WTC11 (cell line): ENCODE data around the gene FBXO33.

Source experiments
- ATF6 ChIP-seq: sonication (generic); formaldehyde crosslinking; IDR thresholded peaks from 2 replicates; pipeline ENCODE4 v1.8.1; 2023; ENCODE audit warnings: mild to moderate bottlenecking, missing genetic modification reagents
- CREB1 ChIP-seq: sonication (generic); formaldehyde crosslinking; IDR thresholded peaks from 2 replicates; pipeline ENCODE4 v1.8.0; 2023; ENCODE audit warnings: mild to moderate bottlenecking, missing genetic modification reagents
- CTCF ChIP-seq: fragments of 200-600 bp; IDR thresholded peaks from 2 replicates; pipeline ENCODE4 v1.8.0; 2022; ENCODE audit warnings: antibody characterized with exemption
- E2F4 ChIP-seq: sonication (generic); formaldehyde crosslinking; IDR thresholded peaks from 2 replicates; pipeline ENCODE4 v1.8.1; 2022; ENCODE audit warnings: low read depth, mild to moderate bottlenecking, moderate library complexity, missing genetic modification reagents, borderline replicate concordance
- ELF4 ChIP-seq: sonication (generic); formaldehyde crosslinking; IDR thresholded peaks from 2 replicates; pipeline ENCODE4 v1.8.1; 2022; ENCODE audit warnings: low read depth, mild to moderate bottlenecking, moderate library complexity, missing genetic modification reagents
- ESRRA ChIP-seq: sonication (generic); formaldehyde crosslinking; IDR thresholded peaks from 2 replicates; pipeline ENCODE4 v1.8.1; 2022; ENCODE audit warnings: mild to moderate bottlenecking, missing genetic modification reagents, borderline replicate concordance
- JUN ChIP-seq: sonication (generic); formaldehyde crosslinking; IDR thresholded peaks from 2 replicates; pipeline ENCODE4 v1.8.0; 2023; ENCODE audit warnings: mild to moderate bottlenecking, missing genetic modification reagents
- NR3C1 ChIP-seq: sonication (generic); formaldehyde crosslinking; conservative IDR thresholded peaks from 2 replicates; pipeline ENCODE4 v1.8.1; 2023; ENCODE audit warnings: low read depth, mild to moderate bottlenecking, missing genetic modification reagents
- SP1 ChIP-seq: sonication (generic); formaldehyde crosslinking; conservative IDR thresholded peaks from 2 replicates; pipeline ENCODE4 v1.8.1; 2022; ENCODE audit warnings: missing genetic modification reagents
- TEAD4 ChIP-seq: sonication (generic); formaldehyde crosslinking; IDR thresholded peaks from 2 replicates; pipeline ENCODE4 v1.8.0; 2022; ENCODE audit warnings: mild to moderate bottlenecking, missing genetic modification reagents
- TP53 ChIP-seq: sonication (generic); formaldehyde crosslinking; IDR thresholded peaks from 2 replicates; pipeline ENCODE4 v1.8.1; 2023; ENCODE audit warnings: mild to moderate bottlenecking, missing genetic modification reagents
- ZNF232 ChIP-seq: sonication (generic); formaldehyde crosslinking; IDR thresholded peaks from 2 replicates; pipeline ENCODE4 v1.8.0; 2022; ENCODE audit warnings: mild to moderate bottlenecking, missing genetic modification reagents
- TF ChIP-seq, protein P1 (sequence below): sonication (generic); formaldehyde crosslinking; IDR thresholded peaks from 2 replicates; pipeline ENCODE4 v1.8.0; 2022; ENCODE audit warnings: mild to moderate bottlenecking, missing genetic modification reagents

DNA sequence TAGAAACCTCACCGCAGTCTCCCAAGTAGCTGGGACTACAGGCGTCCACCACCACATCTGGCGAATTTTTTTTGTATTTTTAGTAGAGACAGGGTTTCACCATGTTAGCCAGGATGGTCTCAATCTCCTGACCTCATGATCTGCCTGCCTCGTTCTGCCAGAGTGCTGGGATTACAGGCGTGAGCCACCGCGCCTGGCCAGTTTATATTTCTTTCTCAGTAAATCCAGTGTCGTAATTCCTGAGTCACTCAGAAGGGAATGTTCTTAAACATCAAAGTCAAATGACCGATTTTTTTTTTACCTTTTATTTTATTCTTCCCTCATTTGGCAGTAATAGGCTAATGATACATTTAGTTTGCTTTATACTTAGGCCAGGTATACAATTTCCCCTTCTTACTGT is 80.5 kb downstream of the FBXO33 start:
- TF ChIP-seq, protein P1, sequence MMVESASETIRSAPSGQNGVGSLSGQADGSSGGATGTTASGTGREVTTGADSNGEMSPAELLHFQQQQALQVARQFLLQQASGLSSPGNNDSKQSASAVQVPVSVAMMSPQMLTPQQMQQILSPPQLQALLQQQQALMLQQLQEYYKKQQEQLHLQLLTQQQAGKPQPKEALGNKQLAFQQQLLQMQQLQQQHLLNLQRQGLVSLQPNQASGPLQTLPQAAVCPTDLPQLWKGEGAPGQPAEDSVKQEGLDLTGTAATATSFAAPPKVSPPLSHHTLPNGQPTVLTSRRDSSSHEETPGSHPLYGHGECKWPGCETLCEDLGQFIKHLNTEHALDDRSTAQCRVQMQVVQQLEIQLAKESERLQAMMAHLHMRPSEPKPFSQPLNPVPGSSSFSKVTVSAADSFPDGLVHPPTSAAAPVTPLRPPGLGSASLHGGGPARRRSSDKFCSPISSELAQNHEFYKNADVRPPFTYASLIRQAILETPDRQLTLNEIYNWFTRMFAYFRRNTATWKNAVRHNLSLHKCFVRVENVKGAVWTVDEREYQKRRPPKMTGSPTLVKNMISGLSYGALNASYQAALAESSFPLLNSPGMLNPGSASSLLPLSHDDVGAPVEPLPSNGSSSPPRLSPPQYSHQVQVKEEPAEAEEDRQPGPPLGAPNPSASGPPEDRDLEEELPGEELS, result no peak
- TF ChIP-seq CTCF (no peak), TP53 (CRISPR knock-in tag) (no peak), TEAD4 (CRISPR knock-in tag) (no peak), JUN (CRISPR knock-in tag) (no peak), CREB1 (CRISPR knock-in tag) (no peak), NR3C1 (CRISPR knock-in tag) (no peak), ELF4 (CRISPR knock-in tag) (no peak), ATF6 (no peak), E2F4 (CRISPR knock-in tag) (no peak), SP1 (CRISPR knock-in tag) (no peak), ZNF232 (CRISPR knock-in tag) (no peak), ESRRA (CRISPR knock-in tag) (no peak)
